ENCODE measurements around the gene CLTA.
A peak's percentile ranks its signal among the peaks of the same experiment; 100 is the strongest.

The CLTA gene

GRCh38 chr9:36151316-36152210 is 39.2 kb upstream of the CLTA start:
- peak overlapping the region; percentile 37 for H3K27ac ChIP-seq (ENCODE audit: low read length)
- H3K4me2 ChIP-seq (ENCODE audit: low read length), result peak overlapping the region; percentile 70
- no peak for TF ChIP-seq EZH2phosphoT487 (IDR thresholded peaks at IDR 0.05; ENCODE audit: low read depth)
- no peak for TF ChIP-seq CTCF (IDR thresholded peaks at IDR 0.05; ENCODE audit: low read depth, low read length)
- peak overlapping the region; percentile 70 for H3K9ac ChIP-seq (ENCODE audit: low read length)
- no peaks in the 10 kb centered on the region for H3K9me3 ChIP-seq (ENCODE audit: insufficient read depth, low read length)
- peak overlapping the region; percentile 72 for H3K4me3 ChIP-seq (ENCODE audit: low read length)
- no peaks in the 10 kb centered on the region for H3K79me2 ChIP-seq (ENCODE audit: low read length)
- H4K20me1 ChIP-seq (ENCODE audit: insufficient read depth, low read length), result no peaks in the 10 kb centered on the region
- H3K27me3 ChIP-seq (ENCODE audit: low read depth, low read length), result no peaks in the 10 kb centered on the region
- H3K4me1 ChIP-seq (ENCODE audit: low read length), result peaks cover 45% of the 10 kb centered on the region
- H3K36me3 ChIP-seq (replicated peaks; ENCODE audit: low read depth, low read length), result no peaks in the 10 kb centered on the region
- peak overlapping the region; percentile 81 for H2AFZ ChIP-seq (ENCODE audit: low read depth, low read length)

- Histone ChIP-seq H4K20me1 (ENCODE audit: insufficient read depth, low read length) (no peaks in the 10 kb centered on the region), H3K36me3 (replicated peaks; ENCODE audit: low read depth, low read length) (no peaks in the 10 kb centered on the region), H3K4me3 (ENCODE audit: low read length) (no peak overlapping the region), H3K27ac (ENCODE audit: low read length) (no peak overlapping the region), H3K27me3 (ENCODE audit: low read depth, low read length) (no peaks in the 10 kb centered on the region), H2AFZ (ENCODE audit: low read depth, low read length) (no peak overlapping the region), H3K4me2 (ENCODE audit: low read length) (peak overlapping the region; percentile 19), H3K9me3 (ENCODE audit: insufficient read depth, low read length) (no peaks in the 10 kb centered on the region), H3K4me1 (ENCODE audit: low read length) (peaks cover 45% of the 10 kb centered on the region), H3K79me2 (ENCODE audit: low read length) (no peaks in the 10 kb centered on the region), H3K9ac (ENCODE audit: low read length) (no peak overlapping the region)
- TF ChIP-seq EZH2phosphoT487 (IDR thresholded peaks at IDR 0.05; ENCODE audit: low read depth) (no peak), CTCF (IDR thresholded peaks at IDR 0.05; ENCODE audit: low read depth, low read length) (no peak)
These were observed 37.8 kb upstream of the CLTA start for GRCh38 chr9:36152741-36153438.

GRCh38 chr9:36153746-36154145 is 37.0 kb upstream of the CLTA start:
- no peaks in the 10 kb centered on the region for H3K36me3 ChIP-seq (replicated peaks; ENCODE audit: low read depth, low read length)
- no peaks in the 10 kb centered on the region for H3K27me3 ChIP-seq (ENCODE audit: low read depth, low read length)
- no peaks in the 10 kb centered on the region for H4K20me1 ChIP-seq (ENCODE audit: insufficient read depth, low read length)
- no peak overlapping the region for H3K9ac ChIP-seq (ENCODE audit: low read length)
- H3K4me2 ChIP-seq (ENCODE audit: low read length), result peak overlapping the region; percentile 56
- H3K79me2 ChIP-seq (ENCODE audit: low read length), result no peaks in the 10 kb centered on the region
- H3K9me3 ChIP-seq (ENCODE audit: insufficient read depth, low read length), result no peaks in the 10 kb centered on the region
- H3K4me1 ChIP-seq (ENCODE audit: low read length), result peaks cover 41% of the 10 kb centered on the region
- no peak overlapping the region; the same call in 1 of the 2 replicates for H3K4me3 ChIP-seq (ENCODE audit: low read length)
- H3K27ac ChIP-seq (ENCODE audit: low read length), result no peak overlapping the region
- no peak overlapping the region for H2AFZ ChIP-seq (ENCODE audit: low read depth, low read length)
- no peak for TF ChIP-seq EZH2phosphoT487 (IDR thresholded peaks at IDR 0.05; ENCODE audit: low read depth)
- TF ChIP-seq CTCF (IDR thresholded peaks at IDR 0.05; ENCODE audit: low read depth, low read length), result no peak

- TF ChIP-seq CTCF (IDR thresholded peaks at IDR 0.05; ENCODE audit: low read depth, low read length), result no peak
- TF ChIP-seq EZH2phosphoT487 (IDR thresholded peaks at IDR 0.05; ENCODE audit: low read depth), result no peak
- peak overlapping the region; percentile 56 for H3K4me2 ChIP-seq (ENCODE audit: low read length)
- H3K27ac ChIP-seq (ENCODE audit: low read length), result no peak overlapping the region
These were observed 36.3 kb upstream of the CLTA start for GRCh38 chr9:36154331-36154952.

More at GRCh38 chr9:36154331-36154952, 36.3 kb upstream of the CLTA start:
- Histone ChIP-seq H3K27me3 (ENCODE audit: low read depth, low read length) (no peaks in the 10 kb centered on the region), H3K36me3 (replicated peaks; ENCODE audit: low read depth, low read length) (no peaks in the 10 kb centered on the region), H3K9me3 (ENCODE audit: insufficient read depth, low read length) (no peaks in the 10 kb centered on the region), H2AFZ (ENCODE audit: low read depth, low read length) (no peak overlapping the region), H3K4me3 (ENCODE audit: low read length) (peak overlapping the region; percentile 34), H3K4me1 (ENCODE audit: low read length) (peaks cover 36% of the 10 kb centered on the region), H4K20me1 (ENCODE audit: insufficient read depth, low read length) (no peaks in the 10 kb centered on the region), H3K79me2 (ENCODE audit: low read length) (no peaks in the 10 kb centered on the region), H3K9ac (ENCODE audit: low read length) (no peak overlapping the region)
